C4-2B (cell line): ENCODE results near the gene PRKG1.

ENCODE experiments used
- ZFX ChIP-seq: fragments of 450-650 bp; IDR thresholded peaks from 2 replicates; pipeline ENCODE4 v1.6.1; 2017
- TF ChIP-seq, protein P1 (sequence below): fragments of 450-650 bp; conservative IDR thresholded peaks from 2 replicates; pipeline ENCODE4 v1.5.1; 2017; ENCODE audit warnings: mild to moderate bottlenecking

DNA sequence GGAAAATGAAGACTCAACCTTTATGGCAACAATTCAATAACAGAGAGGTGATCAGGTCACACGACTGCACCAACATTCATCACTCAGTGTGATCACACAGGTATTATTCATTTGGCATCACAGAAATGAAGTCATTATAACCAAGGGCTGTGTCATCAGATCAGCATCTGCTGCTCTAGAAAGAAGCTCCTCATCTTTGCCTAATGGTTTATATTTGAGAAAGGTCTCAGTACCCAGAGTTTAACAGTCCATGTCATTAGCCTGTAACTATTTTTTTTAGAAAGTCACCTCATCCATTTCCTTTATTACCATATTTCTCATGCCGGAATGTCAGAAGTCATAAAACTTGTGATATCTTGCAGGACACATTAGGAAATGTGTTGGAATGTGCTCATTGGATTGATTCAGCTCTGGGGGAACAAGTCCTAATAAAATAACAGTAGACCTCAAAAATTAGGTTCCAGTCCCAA, 45.1 kb upstream of the PRKG1 start:
- TF ChIP-seq ZFX = no peak
- TF ChIP-seq, protein P1, sequence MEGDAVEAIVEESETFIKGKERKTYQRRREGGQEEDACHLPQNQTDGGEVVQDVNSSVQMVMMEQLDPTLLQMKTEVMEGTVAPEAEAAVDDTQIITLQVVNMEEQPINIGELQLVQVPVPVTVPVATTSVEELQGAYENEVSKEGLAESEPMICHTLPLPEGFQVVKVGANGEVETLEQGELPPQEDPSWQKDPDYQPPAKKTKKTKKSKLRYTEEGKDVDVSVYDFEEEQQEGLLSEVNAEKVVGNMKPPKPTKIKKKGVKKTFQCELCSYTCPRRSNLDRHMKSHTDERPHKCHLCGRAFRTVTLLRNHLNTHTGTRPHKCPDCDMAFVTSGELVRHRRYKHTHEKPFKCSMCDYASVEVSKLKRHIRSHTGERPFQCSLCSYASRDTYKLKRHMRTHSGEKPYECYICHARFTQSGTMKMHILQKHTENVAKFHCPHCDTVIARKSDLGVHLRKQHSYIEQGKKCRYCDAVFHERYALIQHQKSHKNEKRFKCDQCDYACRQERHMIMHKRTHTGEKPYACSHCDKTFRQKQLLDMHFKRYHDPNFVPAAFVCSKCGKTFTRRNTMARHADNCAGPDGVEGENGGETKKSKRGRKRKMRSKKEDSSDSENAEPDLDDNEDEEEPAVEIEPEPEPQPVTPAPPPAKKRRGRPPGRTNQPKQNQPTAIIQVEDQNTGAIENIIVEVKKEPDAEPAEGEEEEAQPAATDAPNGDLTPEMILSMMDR = no peak
